T-helper 1 cell treated with Interleukin-12 subunit alpha and Interleukin-12 subunit beta and Interleukin-4 antibody, amounts not matched to agents 30 ng/mL and 1 ng/mL, for 36 hours (primary cell): Measurements from ENCODE around the gene GDF9. TPM values are rescaled to one million over a fixed set of nuclear protein-coding genes. Genes with fewer than 3 reads are reported as not detected.

Experiments
- intact Hi-C: fragments of 100-400 bp; cut with micrococcal nuclease; formaldehyde crosslinking; loops from one replicate; pipeline ENCODE4 v1.15.1; 2024
- total RNA-seq: library from RNA; stranded (reverse); gene quantifications from 2 replicates; pipeline ENCODE4 v1.2.3, GENCODE V29; 2022

The GDF9 gene
- total RNA-seq, 1 donor from 2014 or later = 0.37 TPM

DNA sequence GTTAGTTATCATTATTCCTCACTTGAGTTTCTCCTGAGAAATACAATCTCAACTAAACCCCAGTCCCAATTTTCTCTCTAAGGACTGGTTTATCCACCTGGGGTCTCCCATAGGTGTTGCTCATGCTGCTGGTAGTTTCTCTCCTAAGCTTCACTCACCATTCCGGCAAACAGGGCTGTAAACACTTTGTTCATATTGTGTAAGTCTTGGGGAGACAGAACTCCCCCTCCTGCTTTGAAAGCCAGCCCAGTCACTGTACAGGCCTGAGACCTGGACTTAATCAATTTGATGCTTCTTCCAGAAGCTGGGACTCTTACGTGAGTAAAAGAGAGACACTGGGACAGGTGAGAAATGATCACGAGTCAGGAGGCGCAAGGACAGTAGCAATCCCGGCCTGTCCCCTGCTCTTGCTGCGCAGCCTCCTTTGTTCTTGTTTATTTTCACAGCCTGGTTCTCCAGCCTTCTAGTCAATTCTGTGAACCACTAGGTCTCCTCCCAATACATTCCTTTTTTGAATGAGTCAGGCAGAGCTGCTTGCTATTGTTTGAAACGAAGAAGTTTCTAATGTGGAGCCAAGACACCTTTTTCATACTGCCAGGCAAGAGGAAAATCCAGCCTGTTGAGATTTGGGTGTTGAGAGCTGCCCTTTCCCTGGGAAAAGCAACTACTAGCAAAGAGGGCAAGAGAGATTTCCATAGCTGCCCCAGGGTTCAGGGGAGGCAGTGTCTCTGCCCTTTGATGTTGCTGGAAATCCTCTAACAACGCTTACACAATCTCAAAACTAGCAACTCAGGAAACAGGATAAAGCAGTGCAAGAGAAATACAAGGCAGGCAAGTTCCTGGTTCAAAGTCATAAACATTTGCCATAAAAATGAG is 26.6 kb downstream of the GDF9 start:
- intact Hi-C loops = no loop called here

GRCh38 chr5:132838516-132839282 is 27.6 kb downstream of the GDF9 start:
- intact Hi-C loops = no loop called here

GRCh38 chr5:132837868-132838267 is 28.4 kb downstream of the GDF9 start:
- intact Hi-C loops = no loop called here

DNA sequence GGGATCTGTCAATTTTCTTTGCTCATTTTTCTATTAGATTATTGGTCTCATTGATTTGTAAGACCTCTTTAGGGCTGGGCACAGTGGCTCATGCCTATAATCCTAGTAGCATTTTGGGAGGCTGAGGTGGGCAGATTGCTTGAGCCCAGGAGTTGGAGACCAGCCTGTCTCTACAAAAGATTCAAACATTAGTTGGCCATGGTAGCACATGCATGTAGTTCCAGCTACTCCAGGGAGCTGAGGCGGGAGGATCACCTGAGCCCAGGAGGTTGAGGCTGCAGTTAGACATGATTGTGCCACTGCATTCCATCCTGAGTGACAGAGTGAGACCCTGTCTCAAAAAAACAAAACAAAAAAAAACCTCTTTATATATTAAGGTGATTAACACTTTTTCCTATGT is 29.4 kb downstream of the GDF9 start:
- intact Hi-C loops = no loop called here

- intact Hi-C loops = no loop called here
Measured at GRCh38 chr5:132834057-132834456, 32.2 kb downstream of the GDF9 start.

DNA sequence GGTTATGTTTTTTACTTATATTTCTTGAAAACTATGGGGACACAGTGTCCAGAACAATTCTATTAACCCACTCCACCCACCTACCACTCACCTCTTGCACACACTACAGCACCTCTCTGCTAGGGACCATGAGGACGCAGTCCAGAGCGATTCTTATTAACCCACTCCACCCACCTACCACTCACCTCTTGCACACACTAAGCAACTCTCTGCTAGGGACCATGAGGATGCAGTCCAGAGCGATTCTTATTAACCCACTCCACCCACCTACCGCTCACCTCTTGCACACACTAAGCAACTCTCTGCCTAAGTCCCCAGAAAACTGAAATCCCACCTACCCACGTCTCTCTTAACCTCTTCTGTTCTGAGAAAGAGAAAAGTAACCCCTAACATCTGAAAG is 33.7 kb downstream of the GDF9 start:
- intact Hi-C loops = no loop called here

GRCh38 chr5:132831095-132831860 is 35.0 kb downstream of the GDF9 start:
- intact Hi-C loops = no loop called here

DNA sequence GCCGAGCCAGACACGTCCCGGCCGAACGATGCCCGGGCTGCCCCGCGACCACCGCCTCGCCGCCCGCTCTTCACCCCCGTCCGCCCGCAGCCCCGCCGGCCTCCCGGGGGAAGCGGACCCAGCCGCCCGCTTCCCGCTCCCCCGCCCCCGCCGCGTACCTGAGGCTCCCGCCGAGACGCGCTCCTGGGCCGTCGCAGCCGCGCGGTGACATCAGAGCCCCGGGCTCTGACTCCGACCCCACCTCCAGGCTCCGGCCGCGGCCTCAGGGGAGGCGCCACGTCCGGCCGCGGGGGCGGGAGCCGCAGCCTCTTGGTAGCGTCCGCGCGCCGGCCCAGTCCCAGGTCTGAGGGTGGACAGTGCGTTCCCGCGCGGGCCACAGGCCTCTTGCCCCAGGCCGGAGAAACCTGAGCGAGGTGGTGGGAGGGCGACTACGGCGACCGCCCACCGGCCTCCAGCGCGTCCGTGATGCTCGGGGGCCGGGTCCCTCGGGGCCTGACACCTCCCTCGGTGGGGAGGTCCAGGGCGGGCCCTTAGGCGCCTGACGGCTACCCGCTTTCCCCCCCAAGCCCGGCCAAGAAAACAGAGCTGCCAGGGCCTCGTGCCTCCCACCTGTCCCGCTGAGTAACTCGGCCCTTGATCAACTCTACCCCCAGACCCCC is 35.7 kb downstream of the GDF9 start, which contains the start of gene SHROOM1:
Gene SHROOM1 (minus strand): TSS at position 212 of the 659 bp plus-strand sequence. CDS start 4,507 bp downstream, outside the sequence.
- intact Hi-C loops = loop anchor here (1.0 kb wide), 3 partner anchors 36 to 221 kb away; partner anchors contain the start of genes GDF9 and UQCRQ

- intact Hi-C loops = loop anchor here (1.0 kb wide), 3 partner anchors 36 to 221 kb away; partner anchors contain the start of genes GDF9 and UQCRQ
Measured at GRCh38 chr5:132829742-132830435, 36.4 kb downstream of the GDF9 start.

GRCh38 chr5:132828846-132829494 is 37.3 kb downstream of the GDF9 start:
- intact Hi-C loops = no loop called here

- intact Hi-C loops = no loop called here
Measured at GRCh38 chr5:132827943-132828673, 38.2 kb downstream of the GDF9 start.

- intact Hi-C loops = no loop called here
Measured at GRCh38 chr5:132826424-132827082, 39.7 kb downstream of the GDF9 start.

DNA sequence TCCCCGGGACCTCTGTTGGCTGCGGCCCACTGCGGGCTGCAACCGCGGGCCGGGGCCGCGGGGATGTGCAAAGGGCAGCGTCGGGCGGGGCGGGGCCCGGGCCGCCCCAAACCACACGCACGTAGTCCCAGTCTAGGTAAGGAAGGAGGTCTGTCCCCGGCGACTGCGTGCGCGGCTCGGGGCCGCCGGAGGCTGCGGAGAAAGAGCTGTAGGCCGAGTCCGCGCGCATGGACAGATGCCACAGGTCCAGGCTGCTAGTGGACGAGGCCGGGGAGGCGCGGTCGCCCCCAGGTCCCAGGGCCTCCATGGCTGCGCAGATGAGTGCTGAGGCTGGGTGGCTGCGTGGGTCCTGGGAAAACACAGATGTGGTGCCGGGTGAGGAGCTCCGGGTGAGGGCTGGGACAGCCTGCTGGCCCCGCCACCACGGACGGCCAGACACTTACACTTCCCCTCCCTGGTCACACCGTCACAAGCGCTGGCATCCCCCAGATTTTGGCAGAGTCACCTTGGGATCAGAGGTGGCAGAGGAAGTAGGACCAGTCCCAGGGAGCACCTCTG is 40.4 kb downstream of the GDF9 start:
- intact Hi-C loops = no loop called here

DNA sequence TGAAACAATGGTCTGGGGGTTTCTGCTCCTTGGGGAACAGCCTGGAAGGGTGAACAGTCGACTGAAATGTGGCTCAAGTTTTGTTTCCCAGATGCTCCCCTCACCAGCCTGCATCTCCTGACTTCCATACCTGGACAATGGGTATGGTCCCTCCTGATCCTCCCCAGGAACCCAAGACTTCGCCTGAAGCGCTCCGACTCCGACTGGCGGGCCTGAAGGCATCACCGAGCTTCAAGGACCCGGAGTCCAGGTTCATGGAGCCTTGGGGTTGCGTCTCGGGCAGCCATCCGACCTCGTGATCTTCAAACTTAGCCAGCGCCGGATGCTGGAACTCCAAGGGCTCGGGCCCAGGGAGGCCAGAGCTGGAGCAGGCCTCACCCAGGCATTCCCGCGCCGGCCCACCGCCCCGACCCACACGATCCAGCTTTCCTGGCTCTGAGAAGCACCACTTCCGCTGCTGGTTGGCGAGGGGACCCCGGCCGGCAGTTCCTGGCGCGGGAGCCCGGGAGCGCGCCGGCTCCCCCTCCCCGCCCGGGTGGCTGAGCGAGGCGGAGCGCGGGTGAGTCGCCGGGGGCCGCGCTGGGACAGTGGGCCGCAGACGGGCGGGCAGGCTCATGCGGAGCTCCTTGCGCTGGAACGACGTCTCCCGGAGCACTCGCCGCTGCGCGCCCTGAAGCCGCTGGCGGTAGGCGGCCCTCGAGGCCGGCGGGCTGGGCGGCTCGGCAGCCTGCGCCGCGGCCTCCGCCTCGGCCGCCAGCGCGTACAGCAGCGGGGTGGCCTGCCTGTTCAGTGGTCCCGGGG is 41.0 kb downstream of the GDF9 start:
- intact Hi-C loops = no loop called here

DNA sequence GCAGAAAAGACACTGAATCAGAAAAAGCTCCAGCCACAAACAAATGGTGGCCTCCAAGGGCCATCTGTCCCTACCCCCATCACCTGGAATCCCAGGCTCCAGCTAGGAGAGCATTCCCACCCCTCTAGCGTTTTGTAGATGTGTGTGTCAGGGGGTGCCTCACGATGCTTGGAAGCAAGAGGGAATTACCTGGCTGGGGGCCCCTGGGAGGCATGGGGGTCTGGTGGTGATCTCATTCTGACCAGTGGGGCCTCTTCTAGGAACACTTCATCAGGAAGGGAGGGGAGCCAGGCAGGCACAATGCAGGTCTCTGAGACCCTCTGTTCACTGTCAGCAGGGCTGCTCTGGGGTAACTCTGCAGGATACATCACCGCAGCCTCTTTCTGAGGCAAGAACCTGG is 41.8 kb downstream of the GDF9 start:
- intact Hi-C loops = no loop called here

DNA sequence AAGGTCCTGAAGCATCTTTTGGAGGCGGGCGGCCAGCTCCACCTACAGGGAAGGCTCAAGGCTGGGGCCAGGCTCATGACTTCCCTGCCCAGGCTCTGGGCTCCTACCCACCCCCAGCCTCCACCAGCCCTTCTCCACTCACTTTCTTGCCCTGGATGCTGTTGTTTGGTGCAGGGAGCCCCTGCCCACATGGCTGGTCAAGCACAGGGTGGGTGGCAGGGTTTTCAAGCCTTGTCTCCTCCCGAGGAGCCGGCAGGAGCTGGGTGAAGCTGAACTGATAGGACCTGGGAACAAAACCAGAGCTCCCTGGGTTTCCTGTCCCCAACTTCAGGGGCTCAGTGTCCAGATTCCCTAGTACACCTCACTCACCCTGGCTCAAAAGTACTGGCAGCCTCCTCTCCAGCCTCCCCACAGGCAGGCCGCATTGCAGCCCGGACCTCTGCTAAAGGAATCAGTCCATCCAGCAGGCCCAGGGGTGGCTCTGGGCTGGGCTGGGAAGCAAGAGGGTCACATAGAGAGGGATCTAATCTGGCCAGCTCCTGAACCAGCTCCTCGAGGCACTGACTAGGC is 42.7 kb downstream of the GDF9 start:
- intact Hi-C loops = no loop called here
